CD14-positive monocyte (primary cell): ENCODE data around the gene OR14I1. TPM values are rescaled to one million over a fixed set of nuclear protein-coding genes. Genes with fewer than 3 reads are reported as not detected.

Experiments used
- DNase-seq, 3 donors: peaks; one replicate each; pipeline ENCODE4 v3.0.0-alpha.2; 2011 to 2022
- H2AFZ ChIP-seq: 2 replicates; pipeline ENCODE4 v1.6.0; 2012; ENCODE audit warnings: mild to moderate bottlenecking, low read depth, low read length, inconsistent platforms; ENCODE audit not compliant: insufficient read depth, poor library complexity, severe bottlenecking
- H3K27ac ChIP-seq, 2 donors: 1 replicate in 1 of 2; 2 replicates in 1 of 2; pipeline ENCODE4 v1.5.1; 2012 to 2013; ENCODE audit warnings: low read length in 2 of 2, control low read depth in 1 of 2, inconsistent platforms in 1 of 2, low read depth in 1 of 2, mild to moderate bottlenecking in 1 of 2
- H3K27me3 ChIP-seq, 2 donors: one replicate each; pipeline versions ENCODE4 v1.6.0 to v1.6.1; 2011 to 2013; ENCODE audit warnings: low read length in 2 of 2; ENCODE audit not compliant: control insufficient read depth in 2 of 2, insufficient read depth in 2 of 2
- H3K36me3 ChIP-seq, 2 donors: replicated peaks in 1 of 2; 1 replicate in 1 of 2; 2 replicates in 1 of 2; pipeline versions ENCODE4 v1.5.1 to v1.6.1; 2012 to 2013; ENCODE audit warnings: low read length in 2 of 2, control low read depth in 1 of 2, inconsistent platforms in 1 of 2, mild to moderate bottlenecking in 1 of 2; ENCODE audit not compliant: insufficient read depth in 2 of 2, control insufficient read depth in 1 of 2
- H3K4me1 ChIP-seq, 2 donors: 1 replicate in 1 of 2; 2 replicates in 1 of 2; pipeline versions ENCODE4 v1.5.1 to v1.6.1; 2012 to 2013; ENCODE audit warnings: low read length in 2 of 2, control low read depth in 1 of 2, inconsistent platforms in 1 of 2, mild to moderate bottlenecking in 1 of 2, moderate library complexity in 1 of 2; ENCODE audit not compliant: insufficient read depth in 2 of 2, control insufficient read depth in 1 of 2
- H3K4me2 ChIP-seq: replicated peaks from 2 replicates; pipeline ENCODE3; 2012; ENCODE audit warnings: low read length, moderate library complexity, mild to moderate bottlenecking; ENCODE audit not compliant: poor library complexity, severe bottlenecking; ENCODE audit errors: extremely low read depth
- H3K4me3 ChIP-seq, 3 experiments: fragments of 200-600 bp in 1 of 3; sonication (generic) in 1 of 3; replicated peaks in 1 of 3; 1 replicate in 2 of 3; 2 replicates in 1 of 3; pipeline ENCODE4 v1.5.1; 2011 to 2013; ENCODE audit warnings: low read length in 3 of 3, mild to moderate bottlenecking in 3 of 3, control low read depth in 2 of 3, low read depth in 2 of 3, inconsistent platforms in 1 of 3, moderate library complexity in 1 of 3
- H3K79me2 ChIP-seq: 2 replicates; pipeline ENCODE4 v1.6.0; 2012; ENCODE audit warnings: mild to moderate bottlenecking, control low read depth, inconsistent platforms, low read length, moderate library complexity; ENCODE audit not compliant: insufficient read depth
- H3K9ac ChIP-seq: 2 replicates; pipeline ENCODE4 v1.6.0; 2017; ENCODE audit warnings: low read length, mild to moderate bottlenecking; ENCODE audit not compliant: insufficient read depth, poor library complexity, severe bottlenecking
- H3K9me3 ChIP-seq, 2 donors: replicated peaks in 1 of 2; 1 replicate in 1 of 2; 2 replicates in 1 of 2; pipeline versions ENCODE4 v1.5.1 to v1.6.1; 2012 to 2013; ENCODE audit warnings: low read length in 2 of 2, control low read depth in 1 of 2; ENCODE audit not compliant: control insufficient read depth in 1 of 2, insufficient read depth in 1 of 2
- H4K20me1 ChIP-seq: 2 replicates; pipeline ENCODE4 v1.6.0; 2012; ENCODE audit warnings: mild to moderate bottlenecking, low read length, control low read depth, moderate library complexity; ENCODE audit not compliant: insufficient read depth
- H3K27ac Mint-ChIP-seq, 7 donors: one replicate each; pipeline ENCODE4 v1.8.0; 2020; ENCODE audit warnings: mild to moderate bottlenecking in 7 of 7, mixed read lengths in 7 of 7, moderate library complexity in 6 of 7, inconsistent platforms in 2 of 7
- H3K27me3 Mint-ChIP-seq, 3 donors: one replicate each; pipeline ENCODE4 v1.8.0; 2021 to 2022; ENCODE audit warnings: low read depth in 3 of 3, mild to moderate bottlenecking in 3 of 3, mixed read lengths in 3 of 3, moderate library complexity in 3 of 3, inconsistent platforms in 1 of 3
- H3K36me3 Mint-ChIP-seq, 2 donors: one replicate each; pipeline ENCODE4 v1.8.0; 2020; ENCODE audit warnings: mixed read lengths in 2 of 2, inconsistent platforms in 1 of 2, mild to moderate bottlenecking in 1 of 2
- H3K4me1 Mint-ChIP-seq: one replicate; pipeline ENCODE4 v1.8.0; 2020; ENCODE audit warnings: mild to moderate bottlenecking, mixed read lengths
- H3K4me3 Mint-ChIP-seq, 2 donors: one replicate each; pipeline ENCODE4 v1.8.0; 2020; ENCODE audit warnings: mild to moderate bottlenecking in 2 of 2, mixed read lengths in 2 of 2, moderate library complexity in 1 of 2
- H3K9me3 Mint-ChIP-seq, 7 donors: one replicate each; pipeline ENCODE4 v1.8.0; 2020 to 2022; ENCODE audit warnings: mixed read lengths in 7 of 7, mild to moderate bottlenecking in 6 of 7, moderate library complexity in 6 of 7, inconsistent platforms in 2 of 7
- CTCF ChIP-seq: fragments of 200-600 bp; IDR thresholded peaks from one replicate; pipeline ENCODE4 v1.8.0; 2022; ENCODE audit warnings: antibody characterized with exemption, mild to moderate bottlenecking
- WGBS: methylation state at CpG from one replicate; pipeline ENCODE4 v1.1.5; 2013; ENCODE audit warnings: missing lambda C conversion rate; ENCODE audit not compliant: insufficient coverage; 5-methylcytosine and 5-hydroxymethylcytosine counted together
- intact Hi-C, 2 donors: fragments of 100-400 bp; cut with micrococcal nuclease; formaldehyde crosslinking; loops; one replicate each; pipeline versions ENCODE4 v1.15.0 to v1.15.1; 2023
- polyA plus RNA-seq, 3 donors: library from polyadenylated mRNA; depleted of rRNA in 1 of 3; unstranded in 2 of 3; stranded (reverse) in 1 of 3; fragments of 300-500 nt in 2 of 3; fragments of >200 nt in 1 of 3; fragmentation: Illumina TruSeq in 2 of 3; gene quantifications; 1 replicate in 2 of 3; 2 replicates in 1 of 3; pipeline ENCODE4 v1.2.3, GENCODE V29; 2012 to 2021

OR14I1 gene
- polyA plus RNA-seq, 3 donors, result not detected

GRCh38 chr1:248696261-248696660 is 6.3 kb downstream of the OR14I1 start:
- H3K4me1 ChIP-seq, result peaks cover 0 to 13% of the 10 kb centered on the region in 2 donors
- H3K9me3 ChIP-seq, result no peaks in the 10 kb centered on the region
- intact Hi-C loops, result loop anchor here in 1 of 2 donors (2.0 kb wide), 1 partner anchor 111 kb away; no protein-coding TSS in a partner anchor
- no peaks in the 10 kb centered on the region for H3K36me3 ChIP-seq
- peaks cover 0 to 1% (median 1%) of the 10 kb centered on the region in 3 donors for H3K27me3 Mint-ChIP-seq
- no peak overlapping the region for H3K4me3 ChIP-seq
- WGBS, result 39% methylated on average over 2 of the region's 3 CpGs
- H3K36me3 Mint-ChIP-seq, result no peaks in the 10 kb centered on the region
- peaks cover 0 to 8% (median 5%) of the 10 kb centered on the region in 7 donors for H3K9me3 Mint-ChIP-seq
- H3K27me3 ChIP-seq, result no peaks in the 10 kb centered on the region
- H3K4me1 Mint-ChIP-seq, result peaks cover 11% of the 10 kb centered on the region
- no peak overlapping the region for H3K27ac ChIP-seq
- no peaks in the 10 kb centered on the region for H4K20me1 ChIP-seq
- no peak overlapping the region for H3K27ac Mint-ChIP-seq
- H3K4me2 ChIP-seq, result no peak overlapping the region
- H3K79me2 ChIP-seq, result no peaks in the 10 kb centered on the region
- H3K9ac ChIP-seq, result no peak overlapping the region
- no peak overlapping the region for H2AFZ ChIP-seq
- TF ChIP-seq CTCF, result no peak
- H3K4me3 Mint-ChIP-seq, result no peak overlapping the region
- peak in 2 of 3 donors; percentile 27 to 32 for DNase-seq

GRCh38 chr1:248695451-248696132 is 7.0 kb downstream of the OR14I1 start:
- Mint-ChIP-seq H3K9me3 (peaks cover 0 to 8% (median 5%) of the 10 kb centered on the region in 7 donors), H3K27ac (no peak overlapping the region), H3K4me1 (peaks cover 14% of the 10 kb centered on the region), H3K36me3 (no peaks in the 10 kb centered on the region), H3K27me3 (peaks cover 0 to 1% (median 0%) of the 10 kb centered on the region in 3 donors), H3K4me3 (no peak overlapping the region)
- no peak for DNase-seq
- H3K27ac ChIP-seq, result no peak overlapping the region
- no peaks in the 10 kb centered on the region for H3K79me2 ChIP-seq
- no peaks in the 10 kb centered on the region for H3K27me3 ChIP-seq
- H3K9me3 ChIP-seq, result no peaks in the 10 kb centered on the region
- H3K4me2 ChIP-seq, result no peak overlapping the region
- H2AFZ ChIP-seq, result no peak overlapping the region
- H4K20me1 ChIP-seq, result no peaks in the 10 kb centered on the region
- H3K36me3 ChIP-seq, result no peaks in the 10 kb centered on the region
- H3K4me1 ChIP-seq, result peaks cover 0 to 13% of the 10 kb centered on the region in 2 donors
- H3K9ac ChIP-seq, result no peak overlapping the region
- no peak overlapping the region for H3K4me3 ChIP-seq
- WGBS, result 100% methylated on average over 3 of the region's 13 CpGs
- intact Hi-C loops, result loop anchor here in 1 of 2 donors (2.0 kb wide), 1 partner anchor 111 kb away; no protein-coding TSS in a partner anchor
- TF ChIP-seq CTCF, result no peak
